Adipose tissue (tissue), 3 donors: ENCODE results near the gene CYP46A1. TPM values are rescaled to one million over a fixed set of nuclear protein-coding genes. Genes with fewer than 3 reads are reported as not detected.
"Not testable (repeated sequence)": the region's sequence is repeated elsewhere in the genome, so short reads cannot be mapped to it uniquely, and the experiment has no call there.

Experiments used
- H3K27ac ChIP-seq: one replicate; pipeline ENCODE4 v1.5.1; 2013; ENCODE audit warnings: low read depth, low read length
- WGBS, 3 donors: extraction: QIAGEN DNeasy Blood & Tissue Kit; methylation state at CpG; one replicate each; pipeline ENCODE4 v1.1.7; 2013; 5-methylcytosine and 5-hydroxymethylcytosine counted together
- polyA plus RNA-seq, 3 donors: library from polyadenylated mRNA; stranded (reverse); fragments of 200-250 nt; gene quantifications; one replicate each; pipeline ENCODE4 v1.2.3, GENCODE V29; 2013
- donor health status: healthy with polysubstance abuse.
- donor health status: Bipolar disorder and iron deficiency.
- donor health status: healthy.

Gene CYP46A1
- polyA plus RNA-seq, 3 donors: 0.84 to 1.6 (median 0.91) TPM

GRCh38 chr14:99757331-99758070 is 73.4 kb downstream of the CYP46A1 start:
- no peak overlapping the region for H3K27ac ChIP-seq
- 78 to 89% (median 80%) methylated on average over 12 of the region's 12 CpGs for WGBS, 3 donors

GRCh38 chr14:99758121-99758821 is 74.2 kb downstream of the CYP46A1 start:
- 72 to 82% (median 73%) methylated on average over 11 of the region's 11 CpGs for WGBS, 3 donors

DNA sequence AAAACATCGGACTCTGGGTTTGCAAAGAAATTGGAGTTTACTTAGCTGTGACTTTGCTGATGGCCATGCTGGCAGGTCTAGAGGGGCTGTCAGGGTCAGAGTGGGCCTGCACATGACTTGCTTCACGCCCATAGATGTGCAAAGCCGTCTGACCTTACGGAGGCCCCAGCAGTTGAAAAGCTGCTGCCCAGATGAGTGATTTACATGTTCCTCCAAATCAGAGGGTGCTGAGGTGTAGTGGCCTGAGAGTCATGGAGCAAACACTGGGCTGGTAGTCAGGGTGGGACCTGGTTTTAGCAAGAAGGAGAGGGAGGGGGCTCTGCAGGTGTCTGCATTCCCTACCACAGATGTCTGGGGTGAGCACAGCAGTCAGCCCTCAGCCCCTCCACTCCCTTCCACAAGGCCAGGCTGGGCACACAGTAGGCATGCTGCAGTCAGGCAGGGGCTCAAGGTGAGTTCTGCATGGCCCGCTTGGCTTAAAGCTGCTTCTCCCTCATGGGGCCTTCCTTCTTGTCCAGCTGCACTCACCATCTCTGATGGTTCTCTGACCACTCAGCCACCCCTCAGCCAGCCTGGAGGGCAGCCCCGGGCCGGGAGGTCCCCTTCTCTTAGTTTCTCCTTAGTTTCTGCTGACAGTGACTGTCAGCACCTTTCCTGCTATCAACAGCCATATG is 74.9 kb downstream of the CYP46A1 start:
- WGBS, 3 donors: 76 to 84% (median 80%) methylated on average over 7 of the region's 7 CpGs
- no peak overlapping the region for H3K27ac ChIP-seq

More at GRCh38 chr14:99758121-99758821, 74.2 kb downstream of the CYP46A1 start:
- no peak overlapping the region for H3K27ac ChIP-seq

DNA sequence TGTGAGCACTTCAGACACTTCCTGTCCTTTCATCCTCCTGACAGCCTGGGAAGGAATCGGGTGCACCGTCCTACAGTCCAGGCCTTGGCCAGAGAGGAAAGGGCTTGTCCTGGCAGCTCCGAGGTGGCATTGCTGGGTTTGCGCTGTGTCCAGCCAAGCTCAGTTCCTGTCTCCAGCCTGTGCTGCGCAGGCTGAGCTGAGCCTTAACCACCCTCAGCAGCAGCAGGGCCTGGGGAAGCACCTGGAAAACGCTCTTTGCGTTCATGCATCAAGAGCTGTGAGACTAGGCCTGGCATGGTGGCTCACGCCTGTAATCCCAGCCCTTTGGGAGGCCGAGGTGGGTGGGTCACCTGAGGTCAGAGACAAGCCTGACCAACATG is 75.4 kb downstream of the CYP46A1 start:
- H3K27ac ChIP-seq: no peak overlapping the region
- WGBS, 3 donors: 60 to 83% (median 74%) methylated on average over 9 of the region's 9 CpGs

DNA sequence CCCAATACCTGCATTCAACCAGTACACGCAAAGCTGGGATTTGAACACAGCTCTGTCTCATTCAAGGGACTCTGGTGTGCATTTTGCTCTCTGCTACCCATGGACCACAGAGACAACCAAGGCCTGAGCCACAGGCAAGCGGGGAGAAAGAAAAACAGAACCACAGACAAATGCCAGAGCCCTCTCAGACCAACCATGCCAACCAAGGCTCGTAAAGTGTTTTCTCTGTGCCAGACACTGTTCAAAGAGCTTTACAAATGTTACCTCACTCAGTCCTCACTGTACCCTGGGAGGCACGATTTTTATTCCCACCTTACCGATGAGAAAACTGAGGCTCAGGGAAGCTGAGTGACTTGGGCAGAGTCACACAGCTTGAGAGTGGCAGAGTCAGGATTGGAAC is 76.7 kb downstream of the CYP46A1 start:
- no peak overlapping the region for H3K27ac ChIP-seq
- 85 to 93% (median 92%) methylated on average over 5 of the region's 5 CpGs for WGBS, 3 donors

DNA sequence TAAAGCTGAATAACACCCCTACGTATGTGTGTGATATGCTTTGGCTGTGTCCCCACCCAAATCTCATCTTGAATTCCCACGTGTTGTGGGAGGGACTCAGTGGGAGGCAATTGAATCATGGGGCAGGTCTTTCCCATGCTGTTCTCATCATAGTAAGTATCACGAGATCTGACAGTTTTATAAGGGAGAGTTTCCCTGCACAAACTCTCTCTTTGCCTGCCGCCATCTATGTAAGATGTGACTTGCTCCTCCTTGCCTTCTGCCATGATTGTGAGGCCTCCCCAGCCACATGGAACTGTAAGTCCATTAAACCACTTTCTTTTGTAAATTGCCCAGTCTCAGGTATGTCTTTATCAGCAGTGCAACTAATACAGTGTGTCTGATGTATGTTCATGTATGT is 78.8 kb downstream of the CYP46A1 start:
- WGBS, 3 donors: 76 to 90% (median 85%) methylated on average over 4 of the region's 4 CpGs

DNA sequence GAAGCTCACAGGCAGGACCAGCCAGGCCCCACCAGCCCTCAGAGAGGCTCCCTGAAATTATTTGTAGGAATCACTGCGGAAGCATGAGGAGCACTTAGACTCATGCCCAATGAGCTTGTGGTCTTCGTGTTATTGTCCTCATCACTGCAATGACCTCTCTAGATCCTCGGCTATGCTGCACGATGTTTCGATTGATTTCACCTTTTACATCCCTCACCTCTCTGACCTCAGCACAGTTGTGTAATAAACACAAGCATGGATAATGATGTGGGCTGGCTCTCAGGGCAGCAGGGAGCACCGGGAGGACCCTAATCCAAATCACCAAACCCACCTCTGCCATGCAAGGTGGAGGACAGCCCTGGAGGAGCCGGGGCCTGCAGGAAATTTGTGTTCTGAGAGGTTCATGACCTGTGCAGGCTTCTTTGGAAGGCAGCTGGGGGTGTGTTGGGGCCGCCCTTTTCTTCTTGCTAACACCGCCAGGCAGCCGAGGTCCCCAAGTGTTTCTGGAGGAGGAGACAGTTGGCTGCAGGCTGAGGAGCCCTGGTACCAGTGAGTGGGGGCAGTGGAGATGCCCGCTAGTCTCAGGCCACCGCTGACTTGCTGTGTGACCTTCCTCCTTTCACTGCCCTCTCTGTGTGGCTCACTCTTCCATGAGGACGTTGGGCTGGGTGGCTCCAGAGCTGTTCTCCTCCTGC is 79.6 kb downstream of the CYP46A1 start:
- 86 to 90% (median 87%) methylated on average over 13 of the region's 13 CpGs for WGBS, 3 donors
- H3K27ac ChIP-seq: no peak overlapping the region

More for the DNA sequence above, 78.8 kb downstream of the CYP46A1 start:
- H3K27ac ChIP-seq: not testable (repeated sequence)

- 48 to 95% (median 94%) methylated on average over 11 of the region's 11 CpGs for WGBS, 3 donors
- H3K27ac ChIP-seq: no peak overlapping the region
Measured at GRCh38 chr14:99764222-99764706, 80.2 kb downstream of the CYP46A1 start.

DNA sequence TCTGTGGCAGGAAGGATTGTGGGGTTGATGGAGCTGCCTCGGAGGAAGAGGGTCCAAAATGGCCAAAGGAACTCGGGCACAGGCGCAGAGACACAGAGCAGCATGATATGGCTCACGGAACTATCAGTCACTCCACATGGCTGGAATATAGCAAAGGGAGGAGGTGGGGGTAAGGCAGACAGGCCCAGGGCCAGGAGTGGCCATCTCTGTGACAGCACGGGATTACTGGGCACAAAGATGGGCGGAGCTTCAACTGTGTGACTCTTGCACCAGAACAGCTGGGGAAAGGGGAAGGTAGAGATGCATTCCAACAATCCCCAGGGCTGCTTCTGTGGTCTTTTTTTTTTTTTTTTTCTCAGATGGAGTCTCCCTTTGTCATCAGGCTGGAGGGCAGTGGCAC is 84.3 kb downstream of the CYP46A1 start:
- 80 to 88% (median 84%) methylated on average over 6 of the region's 6 CpGs for WGBS, 3 donors
- no peak overlapping the region for H3K27ac ChIP-seq

DNA sequence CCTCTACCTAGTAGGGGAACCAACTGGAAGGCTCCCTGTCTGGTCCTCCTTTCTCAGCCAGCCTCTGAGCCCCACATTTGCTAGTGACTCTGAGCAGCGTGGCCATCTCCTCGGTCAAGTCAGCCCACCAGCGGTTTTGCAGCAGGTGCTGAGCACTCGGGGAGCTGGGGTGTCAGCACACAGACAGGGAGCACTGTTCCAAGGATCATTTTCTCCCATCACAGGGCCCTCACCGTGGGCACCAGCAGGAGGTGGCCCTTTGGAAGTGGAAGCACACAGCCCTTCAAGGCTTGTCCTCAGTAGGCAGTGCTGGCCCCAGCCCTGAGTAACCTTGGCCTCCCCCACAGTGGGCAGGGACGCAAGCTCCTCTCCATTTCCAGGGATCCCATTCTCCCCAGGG is 85.0 kb downstream of the CYP46A1 start:
- no peak overlapping the region for H3K27ac ChIP-seq
- 95% methylated on average over 6 of the region's 6 CpGs for WGBS, 3 donors

DNA sequence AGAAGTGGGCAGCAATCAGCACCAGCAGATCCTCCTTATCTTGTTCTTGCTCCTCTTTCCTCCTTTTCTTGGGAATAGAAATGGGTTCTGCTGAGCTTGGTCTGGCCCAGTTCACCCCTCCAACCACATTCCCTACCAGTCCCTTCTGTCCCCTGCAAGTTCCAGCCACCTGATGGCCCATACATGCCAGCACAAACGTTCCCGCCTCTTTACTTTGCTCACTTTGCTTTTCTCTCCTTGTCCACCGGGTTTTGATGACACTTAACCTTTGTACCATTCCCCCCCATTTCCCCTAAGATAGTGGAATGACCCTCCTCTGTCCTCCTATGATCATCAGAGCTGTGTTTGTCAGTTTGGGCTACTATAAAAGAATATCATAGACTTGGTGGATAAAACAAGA is 85.7 kb downstream of the CYP46A1 start:
- WGBS, 3 donors: 64 to 93% (median 90%) methylated on average over 3 of the region's 3 CpGs
- no peak overlapping the region for H3K27ac ChIP-seq

DNA sequence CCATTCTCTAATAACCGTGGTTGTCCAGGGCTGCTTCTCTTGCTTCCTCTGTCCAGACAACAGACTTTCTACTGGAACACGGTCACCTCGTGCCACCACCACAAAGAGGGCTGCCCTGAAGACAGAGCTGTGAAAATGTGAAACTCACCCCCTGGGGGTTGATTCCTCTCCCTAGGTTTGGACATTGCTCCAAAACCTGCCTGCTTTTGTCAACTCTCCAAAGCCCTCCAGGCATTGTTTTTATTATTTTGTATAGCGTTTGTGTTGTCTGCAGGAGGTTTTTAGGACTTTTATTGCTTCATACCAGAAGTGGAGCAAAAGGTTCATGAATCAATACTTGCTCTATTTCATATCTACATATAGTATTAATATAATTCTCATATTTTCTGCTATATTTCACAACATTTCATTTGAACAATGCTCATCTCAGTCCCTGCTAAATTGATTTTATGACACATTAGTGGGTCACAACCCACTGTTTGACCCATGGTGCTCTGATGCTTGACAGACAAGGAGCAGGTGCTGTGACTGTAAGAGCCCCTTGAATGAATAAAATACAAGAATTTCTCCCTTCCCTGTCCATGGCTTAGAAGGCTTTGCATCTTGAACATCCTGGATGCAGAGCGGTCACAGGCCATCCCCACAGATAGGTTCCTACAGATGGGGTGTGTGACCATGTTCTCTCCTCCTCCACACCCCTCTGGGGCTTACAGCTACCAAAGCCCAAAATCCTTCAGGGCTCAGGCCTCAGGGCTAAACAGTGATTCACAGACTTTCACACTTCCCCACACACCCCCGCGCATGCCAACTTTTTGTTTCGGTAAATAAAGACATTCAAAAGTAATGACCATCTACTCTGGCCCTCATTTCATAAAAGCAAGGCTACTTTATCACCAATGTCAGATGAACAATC is 88.5 kb downstream of the CYP46A1 start:
- 77 to 82% (median 78%) methylated on average over 8 of the region's 8 CpGs for WGBS, 3 donors
- H3K27ac ChIP-seq: no peak overlapping the region

- no peak overlapping the region for H3K27ac ChIP-seq
- 75 to 88% (median 81%) methylated on average over 26 of the region's 26 CpGs for WGBS, 3 donors
Measured at GRCh38 chr14:99773521-99774497, 89.7 kb downstream of the CYP46A1 start.

DNA sequence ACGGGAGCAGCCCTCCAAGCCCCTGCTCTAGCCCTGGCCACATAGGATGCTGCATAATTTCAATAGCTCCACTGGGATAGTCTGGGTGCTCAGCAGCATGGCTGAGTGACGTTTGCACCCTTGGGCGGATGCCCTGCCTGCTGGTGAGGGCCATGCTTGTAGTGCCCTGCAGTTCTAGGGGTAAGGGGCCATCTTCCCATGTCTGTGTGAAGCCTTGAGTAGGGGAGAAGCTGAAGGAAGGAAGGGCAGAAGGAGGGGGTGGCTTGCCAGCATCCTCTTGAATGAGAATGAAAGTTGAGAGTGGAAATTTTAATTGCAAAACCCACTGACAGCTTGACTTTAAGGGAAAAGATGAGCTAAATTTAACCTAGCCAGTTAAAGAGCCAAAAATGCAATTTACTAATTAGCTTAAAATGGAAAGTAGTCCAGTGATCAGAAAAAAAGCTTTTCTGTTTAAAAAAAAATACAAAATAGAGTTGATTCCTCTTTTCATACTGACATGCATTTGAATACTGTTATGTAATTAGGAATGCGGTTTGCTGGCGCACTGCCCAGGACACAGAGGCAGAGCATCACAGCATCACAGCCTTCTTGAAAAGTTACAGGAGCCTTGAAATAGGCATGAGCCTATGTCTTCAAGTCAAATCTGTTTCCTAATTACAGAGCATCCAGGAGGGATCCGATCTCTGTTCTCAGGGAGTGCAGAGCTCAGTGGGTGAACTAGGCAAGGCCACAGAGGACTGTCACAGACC is 90.6 kb downstream of the CYP46A1 start:
- H3K27ac ChIP-seq: no peak overlapping the region
- WGBS, 3 donors: 49 to 61% (median 55%) methylated on average over 6 of the region's 6 CpGs

GRCh38 chr14:99775351-99775750 is 91.3 kb downstream of the CYP46A1 start:
- no peak overlapping the region for H3K27ac ChIP-seq
- WGBS, 3 donors: 85 to 87% (median 85%) methylated on average over 9 of the region's 9 CpGs
